NAMALWA (cell line): Measurements from ENCODE around the gene VPS36.
A peak's percentile ranks its signal among the peaks of the same experiment; 100 is the strongest.
"Not testable (repeated sequence)": the region's sequence is repeated elsewhere in the genome, so short reads cannot be mapped to it uniquely, and the experiment has no call there.

Source experiments
- DNase-seq: peaks from one replicate; pipeline ENCODE4 v3.0.0-alpha.2; 2015; ENCODE audit warnings: low spot score

Gene VPS36, protein sequence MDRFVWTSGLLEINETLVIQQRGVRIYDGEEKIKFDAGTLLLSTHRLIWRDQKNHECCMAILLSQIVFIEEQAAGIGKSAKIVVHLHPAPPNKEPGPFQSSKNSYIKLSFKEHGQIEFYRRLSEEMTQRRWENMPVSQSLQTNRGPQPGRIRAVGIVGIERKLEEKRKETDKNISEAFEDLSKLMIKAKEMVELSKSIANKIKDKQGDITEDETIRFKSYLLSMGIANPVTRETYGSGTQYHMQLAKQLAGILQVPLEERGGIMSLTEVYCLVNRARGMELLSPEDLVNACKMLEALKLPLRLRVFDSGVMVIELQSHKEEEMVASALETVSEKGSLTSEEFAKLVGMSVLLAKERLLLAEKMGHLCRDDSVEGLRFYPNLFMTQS

GRCh38 chr13:52450012-52450792, at the start of gene VPS36:
Gene VPS36, minus strand, starts transcription at chr13:52450634. Its CDS starts 40 bp downstream, at chr13:52450594.
- DNase-seq: peak; percentile 95

- DNase-seq: not testable (repeated sequence)
Observed at GRCh38 chr13:52497979-52498378, 47.5 kb upstream of the VPS36 start.

DNA sequence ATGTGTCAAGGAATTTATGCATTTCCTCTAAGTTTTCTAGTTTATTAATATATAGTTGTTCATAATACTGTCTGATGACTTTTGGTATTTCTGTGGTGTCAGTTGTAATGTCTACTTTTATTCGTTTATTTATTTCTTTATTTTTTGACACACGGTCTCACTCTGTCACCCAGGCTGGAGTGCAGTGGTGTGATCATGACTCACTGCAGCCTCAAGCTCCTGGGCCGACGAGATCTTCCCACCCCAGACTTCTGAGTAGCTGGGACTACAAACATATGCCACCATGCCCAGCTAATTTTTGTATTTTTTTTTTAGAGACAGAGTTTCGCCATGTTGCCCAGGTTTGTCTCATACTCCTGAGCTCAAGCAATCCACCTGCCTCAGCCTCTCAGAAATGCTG, 43.8 kb upstream of the VPS36 start:
- not testable (repeated sequence) for DNase-seq

DNA sequence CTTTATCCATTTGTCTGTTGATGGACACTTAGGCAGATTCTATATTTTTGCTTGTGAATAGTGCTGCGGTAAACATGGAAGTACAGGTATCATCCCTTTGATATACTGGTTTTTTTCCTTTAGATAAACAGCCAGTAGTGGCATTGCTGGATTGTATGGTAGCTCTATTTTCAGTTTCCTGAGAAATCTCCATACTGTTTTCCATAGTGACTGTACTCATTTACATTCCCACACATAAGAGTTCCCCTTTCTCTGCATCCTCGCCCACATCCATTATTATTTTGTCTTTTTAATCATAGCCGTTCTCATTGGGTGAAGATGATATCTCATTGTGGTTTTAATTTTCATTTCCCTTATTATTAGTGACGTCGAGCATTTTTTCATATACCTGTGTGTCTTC, 40.6 kb upstream of the VPS36 start:
- DNase-seq: not testable (repeated sequence)

DNA sequence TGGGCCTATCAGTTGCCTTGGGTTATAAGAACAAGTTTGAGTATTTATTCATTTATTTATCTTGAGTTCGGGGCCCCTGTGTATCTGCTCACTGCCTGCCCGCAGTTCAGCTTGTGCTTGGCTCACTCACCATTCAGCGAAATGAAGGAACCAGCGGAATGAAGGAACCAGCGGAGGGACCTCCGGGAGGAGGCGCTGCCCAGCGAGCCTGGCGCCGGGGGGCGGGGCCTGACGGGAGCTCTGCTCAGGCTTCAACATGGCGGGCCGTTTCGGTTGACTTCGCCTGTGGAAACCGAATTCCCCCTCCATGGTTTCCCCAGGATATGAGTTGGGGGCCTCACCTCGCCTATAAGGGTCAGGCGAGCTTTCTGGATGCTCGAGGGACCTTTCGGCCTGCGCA, 38.3 kb upstream of the VPS36 start:
- not testable (repeated sequence) for DNase-seq

DNA sequence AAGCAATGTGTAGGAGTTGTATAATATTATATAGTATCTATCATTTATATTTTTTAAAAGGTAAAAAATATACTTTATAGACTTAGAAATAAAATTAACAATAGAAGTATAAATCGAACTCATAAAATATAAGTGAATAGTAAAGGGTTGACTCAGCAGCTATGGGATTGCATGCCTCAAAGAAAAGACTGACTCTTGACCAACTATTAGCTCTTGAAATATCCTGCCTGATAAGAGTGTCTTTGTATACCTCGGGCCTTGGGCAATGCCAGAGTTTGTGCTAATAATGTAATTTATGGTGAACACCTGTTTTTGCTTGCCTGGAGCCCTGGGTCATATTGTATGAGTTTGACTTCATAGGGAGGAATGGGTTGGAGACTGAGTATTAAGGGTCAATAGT, 36.6 kb upstream of the VPS36 start:
- DNase-seq: not testable (repeated sequence)

DNA sequence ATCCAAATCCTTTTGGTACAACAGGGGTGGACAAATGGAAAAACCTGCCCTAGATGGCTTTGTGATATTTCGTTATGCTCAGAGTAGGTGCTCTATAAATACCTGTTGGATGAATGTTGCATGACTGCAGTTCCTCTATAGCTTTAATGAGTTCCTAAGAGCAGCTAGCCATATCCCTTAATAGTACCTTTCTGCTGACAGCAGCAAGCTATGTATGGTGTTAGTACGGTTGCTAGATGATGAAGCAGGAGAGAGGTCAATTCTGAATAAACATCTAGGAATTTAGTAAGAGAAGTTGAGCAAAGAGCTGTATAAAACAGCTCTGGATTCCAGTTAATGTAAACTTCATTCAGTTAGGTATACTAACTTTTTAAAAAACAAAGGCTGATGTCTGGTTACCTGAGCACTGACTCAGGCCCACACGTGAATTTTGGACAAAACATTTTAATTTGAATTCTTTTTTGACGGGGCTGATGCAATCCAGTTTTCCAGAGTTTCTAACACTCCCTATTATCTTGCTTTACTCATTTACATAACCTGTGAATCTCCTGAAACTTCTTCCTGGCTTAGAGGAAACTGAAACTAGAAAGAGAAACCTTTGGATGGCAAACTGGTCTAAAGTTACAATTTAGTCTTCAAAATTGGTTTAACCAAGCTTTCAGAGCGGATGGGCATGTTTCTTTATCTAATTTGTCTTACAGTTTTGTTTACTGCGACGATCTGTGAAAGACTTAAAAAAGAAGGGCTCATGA, 30.4 kb upstream of the VPS36 start:
- not testable (repeated sequence) for DNase-seq

- DNase-seq: not testable (repeated sequence)
Observed at GRCh38 chr13:52468487-52468886, 18.1 kb upstream of the VPS36 start.

- DNase-seq: no peak
Observed at GRCh38 chr13:52463526-52463925, 13.1 kb upstream of the VPS36 start.

DNA sequence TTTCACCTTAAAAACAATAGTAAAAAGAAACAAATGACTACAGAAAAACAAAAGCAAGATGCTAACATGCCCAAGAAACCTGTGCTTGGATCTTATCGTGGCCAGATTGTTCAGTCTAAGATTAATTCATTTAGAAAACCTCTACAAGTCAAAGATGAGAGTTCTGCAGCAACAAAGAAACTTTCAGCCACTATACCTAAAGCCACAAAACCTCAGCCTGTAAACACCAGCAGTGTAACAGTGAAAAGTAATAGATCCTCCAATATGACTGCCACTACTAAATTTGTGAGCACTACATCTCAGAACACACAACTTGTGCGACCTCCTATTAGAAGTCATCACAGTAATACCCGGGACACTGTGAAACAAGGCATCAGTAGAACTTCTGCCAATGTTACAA, 10.8 kb upstream of the VPS36 start:
- DNase-seq: no peak

GRCh38 chr13:52459668-52460067, 9.2 kb upstream of the VPS36 start:
- DNase-seq: no peak

DNA sequence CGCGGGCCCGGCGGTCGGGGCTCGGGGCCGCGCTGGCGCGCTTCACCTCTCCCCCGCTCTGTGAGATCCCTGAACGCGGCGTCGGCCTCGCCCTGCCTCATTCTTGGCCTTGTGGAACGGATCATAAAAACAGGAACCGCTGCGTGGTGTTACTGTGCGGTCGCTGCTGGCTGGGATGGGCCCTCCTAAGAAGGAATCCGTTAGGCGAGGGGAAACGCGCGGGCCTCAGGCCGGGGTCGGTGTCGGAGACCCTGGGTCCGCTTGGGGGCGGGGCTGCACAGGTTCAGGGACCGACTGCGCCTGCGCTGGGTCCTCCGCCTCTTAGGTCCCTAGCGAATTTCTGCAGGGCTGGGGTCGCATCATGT, 5.2 kb upstream of the VPS36 start:
- DNase-seq: peak; percentile 84

DNA sequence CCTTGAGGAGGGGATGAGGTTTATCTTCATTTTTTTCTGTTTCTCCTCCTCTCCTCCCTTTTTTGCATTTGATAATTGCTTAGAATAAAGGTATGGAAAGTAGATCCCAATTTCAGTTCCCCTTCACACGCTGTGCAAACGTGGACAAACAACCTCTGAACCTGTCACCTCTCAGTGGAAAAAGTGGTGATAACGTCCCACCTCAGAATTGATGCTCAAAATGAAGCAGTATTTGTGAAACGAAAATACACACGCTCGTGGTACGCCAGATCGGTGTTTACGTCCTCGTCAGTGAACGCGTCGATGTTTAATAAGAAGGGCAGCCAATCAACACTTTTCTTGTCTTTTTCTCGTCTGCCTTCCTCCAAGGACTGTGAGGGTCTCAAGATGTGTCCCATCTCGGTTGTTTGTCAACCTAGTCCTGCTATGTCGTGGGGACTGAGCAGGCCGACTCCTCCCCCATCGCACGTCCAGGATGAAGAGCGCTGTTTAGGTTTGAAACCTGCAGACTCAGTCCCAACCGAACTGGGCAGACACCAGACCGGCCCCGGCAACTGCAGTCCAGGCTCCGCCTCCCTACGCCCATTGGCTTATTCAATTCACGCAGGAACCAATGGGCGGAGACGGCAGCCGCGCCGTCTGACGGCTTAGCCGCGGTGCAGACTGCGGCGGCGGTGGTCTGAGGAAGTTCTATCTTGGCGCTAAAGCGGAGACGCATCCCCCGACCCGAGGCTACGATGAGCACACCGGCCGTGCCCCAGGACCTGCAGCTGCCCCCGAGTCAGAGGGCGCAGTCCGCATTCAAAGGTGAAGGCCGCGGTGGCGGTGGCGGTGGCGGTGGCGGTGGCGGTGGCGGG, 4.6 kb upstream of the VPS36 start, which contains the start of gene CKAP2:
CKAP2 (plus strand) TSS at position 659 of the 857 bp plus-strand sequence; CDS start at position 738, 79 bp downstream.
- peak; percentile 97 for DNase-seq

- peak; percentile 87 for DNase-seq
Observed at GRCh38 chr13:52454459-52454819, 4.0 kb upstream of the VPS36 start.

- no peak for DNase-seq
Observed at GRCh38 chr13:52452470-52452869, 2.0 kb upstream of the VPS36 start.

- no peak for DNase-seq
Observed at GRCh38 chr13:52451135-52451804, 836 bp upstream of the VPS36 start.

GRCh38 chr13:52450793-52451116, 321 bp upstream of the VPS36 start:
- DNase-seq: no peak

DNA sequence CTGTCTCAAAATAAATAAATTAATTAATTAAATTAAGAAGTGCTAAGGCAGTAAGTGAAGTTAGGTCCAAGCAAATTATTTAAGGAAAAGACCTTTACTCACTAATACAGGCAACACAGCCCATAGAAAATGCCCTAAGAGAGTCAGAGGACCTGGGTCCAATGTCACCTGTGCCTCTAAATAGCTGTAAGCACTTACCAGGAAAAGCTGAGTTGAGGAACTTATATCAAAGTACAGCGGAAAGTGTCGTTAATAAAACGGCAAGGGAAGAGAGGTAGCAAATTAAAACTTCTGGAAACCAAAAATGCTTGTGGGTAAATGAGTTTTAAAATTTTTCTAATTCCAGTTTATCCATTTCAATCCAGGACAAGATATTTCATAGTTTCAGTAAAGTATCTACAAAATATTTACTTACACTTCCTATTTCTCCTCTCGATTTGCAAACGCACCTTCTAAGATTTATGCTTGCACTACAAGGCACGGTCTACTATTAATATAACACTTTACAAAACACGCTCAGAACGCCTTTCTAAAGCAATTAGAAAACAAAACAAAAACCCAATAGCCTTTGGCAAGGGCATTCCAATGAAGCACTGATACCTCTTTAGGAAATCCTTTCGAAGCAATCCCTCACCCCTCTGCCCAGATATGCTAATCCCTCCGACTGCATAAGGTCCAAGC, 963 bp downstream of the VPS36 start:
- no peak for DNase-seq

GRCh38 chr13:52447815-52448552, 2.5 kb downstream of the VPS36 start:
- DNase-seq: no peak

GRCh38 chr13:52447354-52447753, 3.1 kb downstream of the VPS36 start:
- no peak for DNase-seq
